WTC11 (cell line): ENCODE measurements around the gene FBXO33. TPM values are rescaled to one million over a fixed set of nuclear protein-coding genes. Genes with fewer than 3 reads are reported as not detected.

Experiments used
- ATAC-seq: fragments of 200-7000 bp; cut with Tn5 transposase; 2 replicates; pipeline ENCODE4 v1.10.0; 2021; ENCODE audit warnings: mild to moderate bottlenecking, moderate library complexity
- CTCF ChIA-PET: fragments of 300-600 bp; sonication (Branson Sonifier 250); formaldehyde crosslinking; loops from one replicate; lab custom pipeline; 2021; ENCODE audit warnings: antibody characterized with exemption; lab: Charles Lee
- POLR2A ChIA-PET: fragments of 350-600 bp; sonication (Branson Sonifier 250); formaldehyde crosslinking; loops from one replicate; lab custom pipeline; 2021; ENCODE audit warnings: antibody characterized with exemption; lab: Charles Lee
- DNase-seq: peaks from one replicate; pipeline ENCODE4 v3.0.0; 2021; ENCODE audit warnings: low spot score
- H3K27ac Mint-ChIP-seq: 2 replicates; pipeline ENCODE4 v1.8.0; 2021; ENCODE audit warnings: mixed read lengths
- H3K27me3 Mint-ChIP-seq: 2 replicates; pipeline ENCODE4 v1.8.0; 2021; ENCODE audit warnings: low read depth, mild to moderate bottlenecking, moderate library complexity, mixed read lengths
- H3K36me3 Mint-ChIP-seq: 2 replicates; pipeline ENCODE4 v1.8.0; 2021; ENCODE audit warnings: mixed read lengths
- H3K4me1 Mint-ChIP-seq: 2 replicates; pipeline ENCODE4 v1.8.0; 2022; ENCODE audit warnings: mixed read lengths
- H3K4me3 Mint-ChIP-seq: 2 replicates; pipeline ENCODE4 v1.8.0; 2021; ENCODE audit warnings: mild to moderate bottlenecking, moderate library complexity, mixed read lengths
- H3K9me3 Mint-ChIP-seq: 2 replicates; pipeline ENCODE4 v1.8.0; 2021; ENCODE audit warnings: mixed read lengths
- AR ChIP-seq: fragments of 250-450 bp; sonication (Bioruptor Pico); IDR thresholded peaks from 2 replicates; pipeline ENCODE4 v1.9.0; 2021; ENCODE audit warnings: mild to moderate bottlenecking
- ATF6 ChIP-seq: sonication (generic); formaldehyde crosslinking; IDR thresholded peaks from 2 replicates; pipeline ENCODE4 v1.8.1; 2023; ENCODE audit warnings: mild to moderate bottlenecking, missing genetic modification reagents
- CDX4 ChIP-seq: fragments of 250-450 bp; sonication (Bioruptor Pico); IDR thresholded peaks from 2 replicates; pipeline ENCODE4 v1.9.0; 2021; ENCODE audit warnings: moderate library complexity, mild to moderate bottlenecking, inconsistent platforms, borderline replicate concordance
- CTCF ChIP-seq: fragments of 200-600 bp; IDR thresholded peaks from 2 replicates; pipeline ENCODE4 v1.8.0; 2022; ENCODE audit warnings: antibody characterized with exemption
- ELF4 ChIP-seq: sonication (generic); formaldehyde crosslinking; IDR thresholded peaks from 2 replicates; pipeline ENCODE4 v1.8.1; 2022; ENCODE audit warnings: low read depth, mild to moderate bottlenecking, moderate library complexity, missing genetic modification reagents
- EMX1 ChIP-seq: fragments of 250-450 bp; sonication (Bioruptor Pico); IDR thresholded peaks from 2 replicates; pipeline ENCODE4 v1.8.0; 2021; ENCODE audit warnings: mild to moderate bottlenecking
- JAZF1 ChIP-seq: fragments of 250-450 bp; sonication (Bioruptor Pico); IDR thresholded peaks from 2 replicates; pipeline ENCODE4 v1.9.0; 2021; ENCODE audit warnings: moderate library complexity, mild to moderate bottlenecking, inconsistent platforms
- KAT7 ChIP-seq: sonication (generic); formaldehyde crosslinking; IDR thresholded peaks from 2 replicates; pipeline ENCODE4 v1.8.1; 2023; ENCODE audit warnings: missing genetic modification reagents, mild to moderate bottlenecking, borderline replicate concordance
- NFATC4 ChIP-seq: fragments of 250-450 bp; sonication (Bioruptor Pico); IDR thresholded peaks from 2 replicates; pipeline ENCODE4 v1.9.0; 2021; ENCODE audit warnings: mild to moderate bottlenecking
- NFYB ChIP-seq: sonication (generic); formaldehyde crosslinking; conservative IDR thresholded peaks from 2 replicates; pipeline ENCODE4 v1.8.0; 2022; ENCODE audit warnings: low read depth, missing genetic modification reagents
- NR1H2 ChIP-seq: sonication (generic); formaldehyde crosslinking; IDR thresholded peaks from 2 replicates; pipeline ENCODE4 v1.9.0; 2021; ENCODE audit warnings: mild to moderate bottlenecking, moderate library complexity, missing genetic modification reagents
- PRDM15 ChIP-seq: sonication (generic); formaldehyde crosslinking; IDR thresholded peaks from 2 replicates; pipeline ENCODE4 v1.8.0; 2022; ENCODE audit warnings: missing genetic modification reagents
- PRRX2 ChIP-seq: fragments of 250-450 bp; sonication (Bioruptor Pico); IDR thresholded peaks from 2 replicates; pipeline ENCODE4 v1.8.0; 2021; ENCODE audit warnings: mild to moderate bottlenecking
- SMAD4 ChIP-seq: sonication (generic); formaldehyde crosslinking; IDR thresholded peaks from 2 replicates; pipeline ENCODE4 v1.8.0; 2022; ENCODE audit warnings: mild to moderate bottlenecking, missing genetic modification reagents
- SOX15 ChIP-seq: fragments of 250-450 bp; sonication (Bioruptor Pico); IDR thresholded peaks from 2 replicates; pipeline ENCODE4 v1.9.0; 2021; ENCODE audit warnings: mild to moderate bottlenecking
- USF1 ChIP-seq: sonication (generic); formaldehyde crosslinking; IDR thresholded peaks from 2 replicates; pipeline ENCODE4 v1.8.0; 2022; ENCODE audit warnings: mild to moderate bottlenecking, missing genetic modification reagents
- ZNF263 ChIP-seq: sonication (generic); formaldehyde crosslinking; IDR thresholded peaks from 2 replicates; pipeline ENCODE4 v1.8.1; 2022; ENCODE audit warnings: low read depth, mild to moderate bottlenecking, moderate library complexity, missing genetic modification reagents
- ZNF423 ChIP-seq: fragments of 250-450 bp; sonication (Bioruptor Pico); IDR thresholded peaks from 2 replicates; pipeline ENCODE4 v2.1.2; 2022; ENCODE audit warnings: mild to moderate bottlenecking, moderate library complexity
- total RNA-seq: library from RNA; stranded (reverse); gene quantifications from 3 replicates; pipeline ENCODE4 v1.2.3, GENCODE V29; 2021
- TF ChIP-seq, protein P1 (sequence below): sonication (generic); formaldehyde crosslinking; IDR thresholded peaks from 2 replicates; pipeline ENCODE4 v1.8.1; 2023; ENCODE audit warnings: mild to moderate bottlenecking, missing genetic modification reagents

The FBXO33 gene
- total RNA-seq, 1 experiment from 2014 or later: 7.8 TPM

DNA sequence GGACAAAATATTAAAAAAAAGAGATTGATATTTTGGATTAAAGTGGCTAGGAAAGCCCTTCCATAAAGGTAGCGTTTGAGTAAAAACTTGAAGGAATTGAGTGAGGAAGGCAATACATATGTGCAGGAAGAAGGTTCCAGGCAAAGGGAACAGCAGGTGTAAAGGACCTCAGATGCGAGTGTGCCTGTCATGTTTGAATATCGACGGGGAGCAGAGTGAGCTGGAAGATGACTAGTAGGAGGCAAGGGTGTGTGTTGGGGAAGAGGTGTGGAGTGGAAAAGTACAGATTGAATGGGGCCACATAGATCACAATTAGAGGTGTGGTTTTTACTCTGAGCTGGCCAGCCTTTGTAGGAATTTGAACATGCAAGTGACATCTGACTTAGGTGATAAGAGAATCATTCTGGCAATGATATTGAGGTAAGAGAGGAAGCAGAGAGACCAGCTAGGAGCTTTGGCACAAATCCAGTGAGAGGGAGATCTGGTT, 15.0 kb upstream of the FBXO33 start (continued):
- TF ChIP-seq CTCF (no peak), PRDM15 (no peak), ZNF263 (CRISPR knock-in tag) (no peak), NR1H2 (CRISPR knock-in tag) (no peak)
- TF ChIP-seq, protein P1, sequence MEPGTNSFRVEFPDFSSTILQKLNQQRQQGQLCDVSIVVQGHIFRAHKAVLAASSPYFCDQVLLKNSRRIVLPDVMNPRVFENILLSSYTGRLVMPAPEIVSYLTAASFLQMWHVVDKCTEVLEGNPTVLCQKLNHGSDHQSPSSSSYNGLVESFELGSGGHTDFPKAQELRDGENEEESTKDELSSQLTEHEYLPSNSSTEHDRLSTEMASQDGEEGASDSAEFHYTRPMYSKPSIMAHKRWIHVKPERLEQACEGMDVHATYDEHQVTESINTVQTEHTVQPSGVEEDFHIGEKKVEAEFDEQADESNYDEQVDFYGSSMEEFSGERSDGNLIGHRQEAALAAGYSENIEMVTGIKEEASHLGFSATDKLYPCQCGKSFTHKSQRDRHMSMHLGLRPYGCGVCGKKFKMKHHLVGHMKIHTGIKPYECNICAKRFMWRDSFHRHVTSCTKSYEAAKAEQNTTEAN (CRISPR knock-in tag): no peak

GRCh38 chr14:39446131-39446744, 14.0 kb upstream of the FBXO33 start:
- no peak overlapping the region for H3K27ac Mint-ChIP-seq
- H3K27me3 Mint-ChIP-seq: no peaks in the 10 kb centered on the region
- 0 out of 2 replicates have a peak, but pooled peaks cover 3% of the 10 kb centered on the region for H3K4me1 Mint-ChIP-seq
- ChIA-PET POLR2A (no interaction called here), CTCF (no interaction called here)
- peaks cover 10% of the 10 kb centered on the region for H3K9me3 Mint-ChIP-seq
- no peak for DNase-seq
- H3K4me3 Mint-ChIP-seq: no peak overlapping the region
- no peak for ATAC-seq
- H3K36me3 Mint-ChIP-seq: peaks cover 6% of the 10 kb centered on the region
- TF ChIP-seq ZNF423 (CRISPR knock-in tag) (no peak), ELF4 (CRISPR knock-in tag) (no peak), ATF6 (no peak), PRRX2 (CRISPR knock-in tag) (no peak), NFYB (CRISPR knock-in tag) (no peak), NFATC4 (CRISPR knock-in tag) (no peak), JAZF1 (no peak), SMAD4 (CRISPR knock-in tag) (no peak), USF1 (CRISPR knock-in tag) (no peak), EMX1 (no peak), CDX4 (no peak), AR (no peak), KAT7 (CRISPR knock-in tag) (no peak), SOX15 (CRISPR knock-in tag) (no peak)
- TF ChIP-seq, protein P1 (CRISPR knock-in tag): no peak
